GM12873 (cell line): Measurements from ENCODE around the gene CCDC174.

Experiments
- CTCF ChIP-seq: IDR thresholded peaks from 2 replicates; pipeline ENCODE4 v1.5.1; 2012; ENCODE audit warnings: low read depth, mild to moderate bottlenecking, moderate library complexity, low read length, control low read depth; ENCODE audit not compliant: insufficient read depth; ENCODE audit errors: missing control alignments

The CCDC174 gene

DNA sequence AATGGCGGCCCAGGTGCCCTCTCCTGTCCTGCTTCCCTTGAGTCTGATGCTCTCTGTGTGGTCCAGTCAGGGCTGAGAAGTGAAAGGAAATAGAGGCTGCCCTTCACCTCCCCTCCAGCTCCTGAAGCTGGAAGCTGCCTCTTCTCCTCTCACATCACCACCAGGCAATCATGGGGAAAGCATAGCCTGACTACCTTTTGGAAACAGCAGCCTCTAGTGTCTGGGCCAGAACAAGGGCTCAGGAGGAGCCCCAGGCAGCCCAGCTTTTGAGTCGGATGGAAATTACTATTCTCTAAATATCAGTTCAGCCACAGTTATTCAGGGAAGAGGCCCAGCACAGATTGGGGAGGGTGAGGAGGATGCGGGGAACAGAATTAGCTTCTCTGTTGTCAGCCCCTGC is 43.3 kb upstream of the CCDC174 start:
- no peak for TF ChIP-seq CTCF

GRCh38 chr3:14609506-14609905 is 42.1 kb upstream of the CCDC174 start:
- no peak for TF ChIP-seq CTCF

DNA sequence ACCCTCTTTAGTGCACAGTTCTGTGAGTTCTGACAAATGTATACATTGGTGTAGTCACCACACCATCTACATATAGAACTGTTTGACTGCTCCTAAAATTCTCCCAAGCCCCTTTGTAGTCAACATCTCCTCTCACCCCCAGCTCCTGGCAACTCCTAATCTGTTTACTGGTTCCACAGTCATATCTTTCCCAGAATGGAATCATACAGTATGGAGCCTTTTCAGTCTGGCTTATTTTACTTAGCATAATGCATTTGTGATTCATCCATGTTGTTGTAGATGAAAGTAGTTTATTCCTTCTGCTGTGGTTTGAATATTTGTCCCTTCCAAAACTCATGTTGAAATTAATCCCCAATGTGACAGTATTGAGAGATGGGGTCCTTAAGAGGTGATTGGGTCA is 41.6 kb upstream of the CCDC174 start:
- no peak for TF ChIP-seq CTCF

DNA sequence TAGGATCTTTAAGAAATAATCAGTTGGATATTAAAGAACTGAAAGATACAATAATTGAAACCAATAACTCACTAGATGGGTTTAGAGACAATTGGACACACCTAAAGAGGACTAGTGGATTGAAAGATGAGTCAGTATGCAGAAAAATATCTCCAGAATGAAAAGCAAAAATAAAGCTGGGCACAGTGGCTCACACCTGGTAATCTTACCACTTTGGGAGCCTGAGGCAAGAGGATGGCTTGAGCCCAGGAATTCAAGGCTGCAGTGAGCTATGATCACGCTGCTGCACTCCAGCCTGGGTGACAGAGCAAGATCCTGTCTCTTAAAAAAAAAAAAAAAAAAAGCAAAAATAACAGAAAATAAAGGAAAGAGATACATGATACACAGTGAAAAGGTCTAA is 37.4 kb upstream of the CCDC174 start:
- no peak for TF ChIP-seq CTCF

GRCh38 chr3:14614862-14615261 is 36.7 kb upstream of the CCDC174 start:
- TF ChIP-seq CTCF = no peak

DNA sequence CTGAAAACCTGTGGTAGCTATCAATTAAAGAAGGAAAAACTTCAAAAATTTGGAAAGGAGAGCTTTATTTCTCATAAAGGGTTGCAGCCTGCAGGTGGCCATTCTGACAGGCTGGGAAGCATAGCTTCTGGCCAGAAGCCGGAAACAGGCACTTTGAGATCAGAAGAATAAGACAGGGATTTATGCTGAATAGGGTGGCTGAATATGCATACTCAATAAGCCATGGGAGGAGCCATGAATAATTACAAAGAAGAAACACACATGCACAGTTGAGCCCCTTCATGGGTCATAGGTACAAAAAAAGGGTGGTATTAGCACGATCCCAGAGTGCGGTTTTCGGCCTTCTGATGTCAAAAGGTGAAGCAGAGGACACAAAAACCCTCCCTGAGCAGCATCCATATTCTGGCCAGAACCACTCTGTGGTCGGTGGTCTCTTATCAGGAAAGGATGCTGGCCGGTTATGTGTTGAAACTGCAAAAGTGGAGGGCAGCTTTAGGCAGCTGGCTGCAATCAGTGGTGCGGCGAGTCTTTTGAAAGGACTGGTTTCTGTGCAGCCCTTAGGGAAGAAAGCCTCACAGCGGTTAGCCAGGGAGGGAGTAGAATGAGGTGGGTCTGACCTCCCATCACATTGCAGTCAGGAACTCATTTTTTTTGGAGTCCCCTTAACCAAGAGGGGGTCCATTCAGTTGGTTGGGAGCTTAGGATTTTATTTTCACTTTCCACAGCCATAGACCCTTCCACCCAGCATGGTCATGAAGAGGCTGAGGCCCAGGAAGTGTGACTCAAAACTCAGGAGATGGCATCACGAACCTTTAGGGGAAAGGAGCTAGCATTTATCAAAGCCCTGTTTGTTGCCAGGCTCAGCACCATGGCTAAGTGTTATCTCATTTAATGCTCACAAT is 34.7 kb upstream of the CCDC174 start:
- no peak for TF ChIP-seq CTCF

GRCh38 chr3:14617508-14618023 is 34.0 kb upstream of the CCDC174 start:
- no peak for TF ChIP-seq CTCF
